ENCODE measurements around the gene SHMT1.
"Not testable (repeated sequence)": the region's sequence is repeated elsewhere in the genome, so short reads cannot be mapped to it uniquely, and the experiment has no call there.

GRCh38 chr17:18387583-18387982 is 24.2 kb upstream of the SHMT1 start:
- not testable (repeated sequence) for TF ChIP-seq BHLHE40 (IDR thresholded peaks at IDR 0.05; ENCODE audit: low read depth, low read length); CTCF (IDR thresholded peaks at IDR 0.05); POLR2A (IDR thresholded peaks at IDR 0.05; ENCODE audit: low read length); CHD4 (IDR thresholded peaks at IDR 0.05; ENCODE audit: borderline replicate concordance); REST (IDR thresholded peaks at IDR 0.05)
